Neural cell (in vitro differentiated cells): ENCODE results near the gene DECR2.

ENCODE experiments used
- EP300 ChIP-seq: fragments of 450-650 bp; conservative IDR thresholded peaks from 2 replicates; pipeline ENCODE4 v1.6.1; 2014; ENCODE audit warnings: antibody characterized with exemption, mild to moderate bottlenecking, moderate library complexity; ENCODE audit not compliant: poor library complexity, severe bottlenecking
- EZH2 ChIP-seq: fragments of 200-600, 300-800 bp; shearing (Covaris generic), sonication (generic); IDR thresholded peaks from 2 replicates; pipeline ENCODE4 v1.6.1; 2014; ENCODE audit warnings: antibody characterized with exemption, low read length, borderline replicate concordance, mild to moderate bottlenecking; ENCODE audit not compliant: insufficient read depth, poor library complexity, severe bottlenecking
- MXI1 ChIP-seq: fragments of 450-650 bp; conservative IDR thresholded peaks from 2 replicates; pipeline ENCODE4 v1.6.1; 2014; ENCODE audit warnings: antibody characterized with exemption, mild to moderate bottlenecking; ENCODE audit not compliant: poor library complexity, severe bottlenecking
- POLR2AphosphoS5 ChIP-seq: IDR thresholded peaks from 2 replicates; pipeline ENCODE4 v1.6.1; 2012
- RAD21 ChIP-seq: fragments of 450-650 bp; conservative IDR thresholded peaks from 2 replicates; pipeline ENCODE4 v1.6.1; 2014; ENCODE audit warnings: antibody characterized with exemption, mild to moderate bottlenecking, moderate library complexity
- TAF1 ChIP-seq: IDR thresholded peaks from 2 replicates; pipeline ENCODE4 v1.6.1; 2012; ENCODE audit warnings: low read depth
- TF ChIP-seq, protein P1 (sequence below): fragments of 450-650 bp; IDR thresholded peaks from 2 replicates; pipeline ENCODE4 v1.5.1; 2014; ENCODE audit warnings: antibody characterized with exemption, mild to moderate bottlenecking, moderate library complexity; ENCODE audit not compliant: poor library complexity, severe bottlenecking
- TF ChIP-seq, protein P2 (sequence below): IDR thresholded peaks from 2 replicates; pipeline ENCODE4 v1.6.1; 2012; ENCODE audit warnings: borderline replicate concordance

DNA sequence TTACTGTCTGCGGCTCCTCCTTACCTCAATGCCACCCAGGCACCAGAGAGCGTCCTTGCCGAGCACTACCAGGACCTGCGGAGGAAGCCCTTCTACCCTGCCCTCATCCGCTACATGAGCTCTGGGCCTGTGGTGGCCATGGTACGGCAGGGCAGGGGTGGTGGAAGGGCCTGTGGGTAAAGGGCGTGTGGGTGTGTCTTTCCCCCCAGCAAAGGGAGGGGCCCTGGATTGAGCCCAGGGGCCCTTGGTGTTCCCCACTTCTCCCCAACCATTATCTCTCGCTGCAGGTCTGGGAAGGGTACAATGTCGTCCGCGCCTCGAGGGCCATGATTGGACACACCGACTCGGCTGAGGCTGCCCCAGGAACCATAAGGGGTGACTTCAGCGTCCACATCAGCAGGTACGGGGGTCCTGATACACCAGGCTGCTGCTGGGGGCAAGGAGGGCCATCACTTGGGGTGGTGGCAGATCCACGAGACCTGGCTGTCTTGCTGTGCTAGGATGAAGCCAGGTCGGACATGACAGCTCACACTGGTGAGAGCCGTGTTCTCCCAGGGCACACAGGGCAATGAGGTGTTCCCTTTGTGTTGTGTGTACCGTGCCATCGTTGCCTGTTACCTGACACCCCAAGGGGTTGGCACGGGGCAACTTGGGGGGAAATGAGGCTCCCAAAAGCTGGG is 2.2 kb upstream of the DECR2 start:
- TF ChIP-seq, protein P1, sequence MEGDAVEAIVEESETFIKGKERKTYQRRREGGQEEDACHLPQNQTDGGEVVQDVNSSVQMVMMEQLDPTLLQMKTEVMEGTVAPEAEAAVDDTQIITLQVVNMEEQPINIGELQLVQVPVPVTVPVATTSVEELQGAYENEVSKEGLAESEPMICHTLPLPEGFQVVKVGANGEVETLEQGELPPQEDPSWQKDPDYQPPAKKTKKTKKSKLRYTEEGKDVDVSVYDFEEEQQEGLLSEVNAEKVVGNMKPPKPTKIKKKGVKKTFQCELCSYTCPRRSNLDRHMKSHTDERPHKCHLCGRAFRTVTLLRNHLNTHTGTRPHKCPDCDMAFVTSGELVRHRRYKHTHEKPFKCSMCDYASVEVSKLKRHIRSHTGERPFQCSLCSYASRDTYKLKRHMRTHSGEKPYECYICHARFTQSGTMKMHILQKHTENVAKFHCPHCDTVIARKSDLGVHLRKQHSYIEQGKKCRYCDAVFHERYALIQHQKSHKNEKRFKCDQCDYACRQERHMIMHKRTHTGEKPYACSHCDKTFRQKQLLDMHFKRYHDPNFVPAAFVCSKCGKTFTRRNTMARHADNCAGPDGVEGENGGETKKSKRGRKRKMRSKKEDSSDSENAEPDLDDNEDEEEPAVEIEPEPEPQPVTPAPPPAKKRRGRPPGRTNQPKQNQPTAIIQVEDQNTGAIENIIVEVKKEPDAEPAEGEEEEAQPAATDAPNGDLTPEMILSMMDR = no peak
- no peak for TF ChIP-seq POLR2AphosphoS5
- TF ChIP-seq EZH2 = no peak
- no peak for TF ChIP-seq TAF1
- no peak for TF ChIP-seq EP300
- TF ChIP-seq, protein P2, sequence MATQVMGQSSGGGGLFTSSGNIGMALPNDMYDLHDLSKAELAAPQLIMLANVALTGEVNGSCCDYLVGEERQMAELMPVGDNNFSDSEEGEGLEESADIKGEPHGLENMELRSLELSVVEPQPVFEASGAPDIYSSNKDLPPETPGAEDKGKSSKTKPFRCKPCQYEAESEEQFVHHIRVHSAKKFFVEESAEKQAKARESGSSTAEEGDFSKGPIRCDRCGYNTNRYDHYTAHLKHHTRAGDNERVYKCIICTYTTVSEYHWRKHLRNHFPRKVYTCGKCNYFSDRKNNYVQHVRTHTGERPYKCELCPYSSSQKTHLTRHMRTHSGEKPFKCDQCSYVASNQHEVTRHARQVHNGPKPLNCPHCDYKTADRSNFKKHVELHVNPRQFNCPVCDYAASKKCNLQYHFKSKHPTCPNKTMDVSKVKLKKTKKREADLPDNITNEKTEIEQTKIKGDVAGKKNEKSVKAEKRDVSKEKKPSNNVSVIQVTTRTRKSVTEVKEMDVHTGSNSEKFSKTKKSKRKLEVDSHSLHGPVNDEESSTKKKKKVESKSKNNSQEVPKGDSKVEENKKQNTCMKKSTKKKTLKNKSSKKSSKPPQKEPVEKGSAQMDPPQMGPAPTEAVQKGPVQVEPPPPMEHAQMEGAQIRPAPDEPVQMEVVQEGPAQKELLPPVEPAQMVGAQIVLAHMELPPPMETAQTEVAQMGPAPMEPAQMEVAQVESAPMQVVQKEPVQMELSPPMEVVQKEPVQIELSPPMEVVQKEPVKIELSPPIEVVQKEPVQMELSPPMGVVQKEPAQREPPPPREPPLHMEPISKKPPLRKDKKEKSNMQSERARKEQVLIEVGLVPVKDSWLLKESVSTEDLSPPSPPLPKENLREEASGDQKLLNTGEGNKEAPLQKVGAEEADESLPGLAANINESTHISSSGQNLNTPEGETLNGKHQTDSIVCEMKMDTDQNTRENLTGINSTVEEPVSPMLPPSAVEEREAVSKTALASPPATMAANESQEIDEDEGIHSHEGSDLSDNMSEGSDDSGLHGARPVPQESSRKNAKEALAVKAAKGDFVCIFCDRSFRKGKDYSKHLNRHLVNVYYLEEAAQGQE = no peak
- no peak for TF ChIP-seq MXI1
- TF ChIP-seq RAD21 = no peak
